Glutamatergic neuron (in vitro differentiated cells): ENCODE measurements around the gene LIPC. TPM values are rescaled to one million over a fixed set of nuclear protein-coding genes. Genes with fewer than 3 reads are reported as not detected.

Experiments
- DNase-seq: peaks from one replicate; pipeline ENCODE4 v3.0.0; 2022
- H3K27ac Mint-ChIP-seq: one replicate; pipeline ENCODE4 v1.8.0; 2020; ENCODE audit warnings: mild to moderate bottlenecking, mixed read lengths, inconsistent platforms; ENCODE audit not compliant: unreplicated experiment
- H3K27me3 Mint-ChIP-seq: one replicate; pipeline ENCODE4 v1.8.0; 2020; ENCODE audit warnings: mild to moderate bottlenecking, moderate library complexity, mixed read lengths, inconsistent platforms; ENCODE audit not compliant: unreplicated experiment
- H3K36me3 Mint-ChIP-seq: one replicate; pipeline ENCODE4 v1.8.0; 2020; ENCODE audit warnings: mild to moderate bottlenecking, mixed read lengths, inconsistent platforms; ENCODE audit not compliant: unreplicated experiment
- H3K4me1 Mint-ChIP-seq: one replicate; pipeline ENCODE4 v1.8.0; 2020; ENCODE audit warnings: mild to moderate bottlenecking, low read depth, mixed read lengths, inconsistent platforms; ENCODE audit not compliant: unreplicated experiment
- H3K4me3 Mint-ChIP-seq: one replicate; pipeline ENCODE4 v1.8.0; 2020; ENCODE audit warnings: mild to moderate bottlenecking, mixed read lengths, inconsistent platforms; ENCODE audit not compliant: unreplicated experiment
- H3K9me3 Mint-ChIP-seq: one replicate; pipeline ENCODE4 v1.8.0; 2020; ENCODE audit warnings: mild to moderate bottlenecking, moderate library complexity, mixed read lengths, inconsistent platforms; ENCODE audit not compliant: unreplicated experiment
- CTCF ChIP-seq: fragments of 200-600 bp; sonication (generic); IDR thresholded peaks from one replicate; pipeline ENCODE4 v1.5.0; 2021; ENCODE audit not compliant: partially characterized antibody, unreplicated experiment
- total RNA-seq: library from RNA; stranded (reverse); fragmentation: NEBNext Ultra II Directional; extraction: Animal tissue kit (Norgen Biotek cat#: 25700); gene quantifications from one replicate; pipeline ENCODE4 v1.2.1, GENCODE V29; 2021; ENCODE audit not compliant: unreplicated experiment

LIPC gene
- total RNA-seq, 1 donor from 2014 or later = not detected

DNA sequence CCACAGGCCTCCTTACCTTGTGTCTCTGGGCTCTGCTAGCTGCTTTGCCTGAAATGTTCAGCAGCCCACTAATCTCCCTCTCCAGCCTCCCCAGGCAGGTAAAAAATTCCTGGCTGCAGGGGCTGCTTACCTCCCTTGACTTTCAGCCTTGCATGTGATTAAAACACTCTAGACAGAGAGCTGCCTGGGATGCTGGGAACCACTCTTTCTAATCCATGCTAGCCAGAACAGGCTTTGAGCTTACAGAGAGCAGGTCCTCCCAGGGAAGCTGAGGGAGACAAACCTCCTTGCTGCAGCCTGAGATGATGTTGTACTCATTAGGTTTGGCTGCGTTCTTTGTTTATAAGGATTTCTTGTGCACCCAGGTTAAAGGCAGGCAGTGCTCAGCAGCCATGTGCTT is 33.7 kb upstream of the LIPC start:
- Mint-ChIP-seq H3K27me3 (no peaks in the 10 kb centered on the region), H3K36me3 (no peaks in the 10 kb centered on the region), H3K4me3 (no peak overlapping the region), H3K4me1 (peaks cover 2% of the 10 kb centered on the region), H3K27ac (no peak overlapping the region), H3K9me3 (no peaks in the 10 kb centered on the region)
- no peak for DNase-seq
- no peak for TF ChIP-seq CTCF

DNA sequence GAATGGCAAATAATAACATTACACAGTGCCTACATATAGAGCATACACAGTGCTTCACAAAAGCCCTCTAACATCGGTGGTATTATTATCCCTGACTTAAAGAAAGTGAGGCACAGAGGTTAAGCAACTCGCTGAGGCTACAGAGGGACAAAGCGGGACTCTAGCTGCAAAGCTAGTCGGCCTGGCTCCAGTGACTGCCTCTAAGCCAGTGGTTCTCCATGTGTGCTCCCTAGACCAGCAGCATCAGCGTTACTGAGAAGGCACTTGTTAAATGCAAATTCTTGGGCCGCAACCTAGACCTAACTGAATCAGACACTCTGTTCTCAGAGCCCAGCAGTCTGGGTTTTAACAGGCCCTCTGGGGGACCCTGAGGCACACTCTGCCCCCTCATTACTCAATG is 33.1 kb upstream of the LIPC start:
- Mint-ChIP-seq H3K4me3 (no peak overlapping the region), H3K36me3 (no peaks in the 10 kb centered on the region), H3K4me1 (peaks cover 2% of the 10 kb centered on the region), H3K9me3 (no peaks in the 10 kb centered on the region), H3K27me3 (no peaks in the 10 kb centered on the region), H3K27ac (no peak overlapping the region)
- no peak for DNase-seq
- TF ChIP-seq CTCF = no peak

DNA sequence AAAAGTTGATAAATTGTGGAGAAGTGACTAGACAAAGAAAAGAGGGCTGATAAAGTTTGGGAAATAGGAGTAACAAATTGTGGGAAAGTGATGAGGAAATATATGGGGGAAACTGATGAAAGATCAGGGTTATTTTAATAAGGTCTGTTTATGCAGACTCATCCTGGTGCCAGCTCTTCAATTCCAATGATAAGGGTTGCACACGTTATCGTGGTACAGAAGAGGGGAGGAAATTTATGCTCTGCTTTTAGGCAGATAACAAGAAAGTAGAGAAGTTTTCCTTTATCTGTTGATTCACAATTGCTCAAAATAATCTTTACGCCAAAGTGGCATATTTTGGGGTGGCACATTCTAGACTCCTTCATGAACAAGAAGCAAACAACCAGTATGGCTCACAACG is 32.1 kb upstream of the LIPC start:
- Mint-ChIP-seq H3K27me3 (no peaks in the 10 kb centered on the region), H3K4me3 (no peak overlapping the region), H3K4me1 (peaks cover 2% of the 10 kb centered on the region), H3K9me3 (no peaks in the 10 kb centered on the region), H3K27ac (no peak overlapping the region), H3K36me3 (no peaks in the 10 kb centered on the region)
- TF ChIP-seq CTCF = no peak
- DNase-seq = no peak

DNA sequence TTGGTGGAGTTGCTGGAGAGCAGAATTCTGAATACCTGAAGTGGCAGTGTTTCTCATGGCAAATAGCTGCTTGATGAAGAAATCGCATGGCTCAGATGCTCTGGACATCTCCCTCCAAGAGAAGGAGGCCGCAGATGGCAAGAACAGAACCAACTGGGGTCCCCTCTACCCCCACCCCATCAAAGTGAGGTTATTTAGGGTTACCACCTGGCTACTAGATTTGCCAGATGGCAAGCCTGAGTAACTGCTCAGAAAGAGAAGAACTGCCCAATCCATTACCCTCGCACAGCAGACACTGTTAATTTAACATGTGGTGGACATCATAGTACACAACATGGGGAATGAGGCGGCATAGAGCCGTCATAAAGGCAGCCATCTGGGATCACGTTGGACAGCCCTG is 30.5 kb upstream of the LIPC start:
- no peak for TF ChIP-seq CTCF
- DNase-seq = no peak
- Mint-ChIP-seq H3K4me3 (no peak overlapping the region), H3K9me3 (no peaks in the 10 kb centered on the region), H3K27me3 (peaks cover 1% of the 10 kb centered on the region), H3K4me1 (peaks cover 2% of the 10 kb centered on the region), H3K27ac (no peak overlapping the region), H3K36me3 (no peaks in the 10 kb centered on the region)

DNA sequence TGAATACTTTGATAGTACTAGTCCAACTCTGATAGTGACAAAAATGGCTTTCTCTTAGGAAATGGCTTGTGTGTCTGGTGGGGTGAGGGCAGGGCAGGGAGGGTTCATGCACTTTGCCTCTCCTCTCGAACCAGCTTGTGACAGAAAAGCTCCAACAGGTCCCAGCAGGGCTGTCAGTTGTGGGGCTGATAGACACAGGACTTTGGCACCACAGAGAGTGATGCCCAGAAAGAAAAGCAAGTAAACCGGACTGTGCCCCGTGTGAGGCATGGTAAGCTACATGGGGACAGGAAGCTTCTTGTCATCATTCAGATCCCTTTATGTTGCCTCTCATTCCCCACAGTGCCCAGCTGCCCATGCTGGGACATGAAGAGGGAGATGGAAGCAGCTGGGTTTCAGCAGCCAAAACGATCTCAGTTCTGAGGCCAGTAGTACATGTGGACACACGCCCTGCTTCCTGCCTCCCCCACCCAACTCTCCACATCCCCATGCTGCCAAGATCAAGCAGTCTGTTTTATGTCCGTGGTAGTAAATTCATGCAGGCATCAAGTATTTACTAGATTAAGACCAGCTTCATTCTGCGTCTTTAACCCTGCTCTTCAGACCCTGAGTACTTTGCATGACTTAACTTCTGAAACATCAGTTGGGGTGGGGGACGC is 29.7 kb upstream of the LIPC start:
- H3K4me3 Mint-ChIP-seq = no peak overlapping the region
- no peak for TF ChIP-seq CTCF
- H3K27me3 Mint-ChIP-seq = peaks cover 1% of the 10 kb centered on the region
- peaks cover 2% of the 10 kb centered on the region for H3K4me1 Mint-ChIP-seq
- no peaks in the 10 kb centered on the region for H3K36me3 Mint-ChIP-seq
- no peak for DNase-seq
- H3K27ac Mint-ChIP-seq = no peak overlapping the region
- no peaks in the 10 kb centered on the region for H3K9me3 Mint-ChIP-seq
